Activated T-helper 2 cell treated with anti-CD3 and anti-CD28 coated beads, Interferon-gamma antibody, Interleukin-2, Interleukin-4, amounts not matched to agents 10 μg/mL and 5 μg/mL and 100 μg/mL, durations not matched to agents 14 hours and 24 hours and 36 hours (primary cell): ENCODE results near the gene GPC4. TPM values are rescaled to one million over a fixed set of nuclear protein-coding genes. Genes with fewer than 3 reads are reported as not detected.
"Not testable (repeated sequence)": the region's sequence is repeated elsewhere in the genome, so short reads cannot be mapped to it uniquely, and the experiment has no call there.

Experiments
- DNase-seq: peaks from one replicate; pipeline ENCODE4 v3.0.0; 2021; ENCODE audit warnings: low spot score
- H3K27ac Mint-ChIP-seq: one replicate; pipeline ENCODE4 v1.8.0; 2021; ENCODE audit warnings: mixed read lengths
- H3K27me3 Mint-ChIP-seq: one replicate; pipeline ENCODE4 v1.8.0; 2021; ENCODE audit warnings: low read depth, mixed read lengths
- H3K36me3 Mint-ChIP-seq: one replicate; pipeline ENCODE4 v1.8.0; 2021; ENCODE audit warnings: low read depth, mixed read lengths
- H3K4me1 Mint-ChIP-seq: one replicate; pipeline ENCODE4 v1.8.0; 2021; ENCODE audit warnings: low read depth, mixed read lengths
- H3K4me3 Mint-ChIP-seq: one replicate; pipeline ENCODE4 v1.8.0; 2021; ENCODE audit warnings: low read depth, mild to moderate bottlenecking, moderate library complexity, mixed read lengths
- H3K9me3 Mint-ChIP-seq: one replicate; pipeline ENCODE4 v1.8.0; 2021; ENCODE audit warnings: mixed read lengths
- intact Hi-C: fragments of 100-400 bp; cut with micrococcal nuclease; formaldehyde crosslinking; loops from one replicate; pipeline ENCODE4 v1.15.1; 2023
- total RNA-seq: library from RNA; stranded (reverse); gene quantifications from 2 replicates; pipeline ENCODE4 v1.2.3, GENCODE V29; 2022

The GPC4 gene
- total RNA-seq, 1 donor from 2014 or later = not detected

- no peaks in the 10 kb centered on the region for H3K36me3 Mint-ChIP-seq
- DNase-seq = no peak
- H3K27me3 Mint-ChIP-seq = no peaks in the 10 kb centered on the region
- intact Hi-C loops = no loop called here
- H3K9me3 Mint-ChIP-seq = no peaks in the 10 kb centered on the region
- no peak overlapping the region for H3K4me3 Mint-ChIP-seq
- no peak overlapping the region for H3K27ac Mint-ChIP-seq
- no peaks in the 10 kb centered on the region for H3K4me1 Mint-ChIP-seq
Observed at GRCh38 chrX:133307094-133307493, 108.2 kb downstream of the GPC4 start.

GRCh38 chrX:133306316-133306715 is 109.0 kb downstream of the GPC4 start:
- DNase-seq = no peak
- H3K9me3 Mint-ChIP-seq = no peaks in the 10 kb centered on the region
- H3K4me1 Mint-ChIP-seq = no peaks in the 10 kb centered on the region
- H3K36me3 Mint-ChIP-seq = no peaks in the 10 kb centered on the region
- no peaks in the 10 kb centered on the region for H3K27me3 Mint-ChIP-seq
- intact Hi-C loops = no loop called here
- H3K4me3 Mint-ChIP-seq = no peak overlapping the region
- H3K27ac Mint-ChIP-seq = no peak overlapping the region

GRCh38 chrX:133305348-133305747 is 109.9 kb downstream of the GPC4 start:
- Mint-ChIP-seq H3K9me3 (no peaks in the 10 kb centered on the region), H3K4me3 (no peak overlapping the region), H3K27ac (no peak overlapping the region), H3K27me3 (peaks cover 2% of the 10 kb centered on the region), H3K36me3 (no peaks in the 10 kb centered on the region), H3K4me1 (no peaks in the 10 kb centered on the region)
- DNase-seq = no peak
- intact Hi-C loops = no loop called here

- Mint-ChIP-seq H3K9me3 (no peaks in the 10 kb centered on the region), H3K27ac (no peak overlapping the region)
- DNase-seq = no peak
Observed at GRCh38 chrX:133302775-133303445, 112.4 kb downstream of the GPC4 start.

GRCh38 chrX:133300591-133300990 is 114.7 kb downstream of the GPC4 start:
- Mint-ChIP-seq H3K9me3 (no peaks in the 10 kb centered on the region), H3K4me3 (no peak overlapping the region), H3K36me3 (no peaks in the 10 kb centered on the region), H3K4me1 (no peaks in the 10 kb centered on the region), H3K27ac (no peak overlapping the region), H3K27me3 (peaks cover 3% of the 10 kb centered on the region)
- intact Hi-C loops = no loop called here
- DNase-seq = no peak

More at GRCh38 chrX:133302775-133303445, 112.4 kb downstream of the GPC4 start:
- Mint-ChIP-seq H3K4me3 (no peak overlapping the region), H3K27me3 (peaks cover 3% of the 10 kb centered on the region), H3K36me3 (no peaks in the 10 kb centered on the region), H3K4me1 (no peaks in the 10 kb centered on the region)
- intact Hi-C loops = no loop called here

- H3K27me3 Mint-ChIP-seq = peaks cover 3% of the 10 kb centered on the region
- no peaks in the 10 kb centered on the region for H3K9me3 Mint-ChIP-seq
- intact Hi-C loops = no loop called here
- no peaks in the 10 kb centered on the region for H3K4me1 Mint-ChIP-seq
- no peak overlapping the region for H3K27ac Mint-ChIP-seq
- DNase-seq = no peak
- no peak overlapping the region for H3K4me3 Mint-ChIP-seq
- no peaks in the 10 kb centered on the region for H3K36me3 Mint-ChIP-seq
Observed at GRCh38 chrX:133297284-133297683, 118.0 kb downstream of the GPC4 start.

GRCh38 chrX:133294126-133294525 is 121.2 kb downstream of the GPC4 start:
- DNase-seq = no peak
- Mint-ChIP-seq H3K36me3 (no peaks in the 10 kb centered on the region), H3K27me3 (no peaks in the 10 kb centered on the region), H3K27ac (no peak overlapping the region), H3K9me3 (no peaks in the 10 kb centered on the region), H3K4me1 (no peaks in the 10 kb centered on the region), H3K4me3 (no peak overlapping the region)
- intact Hi-C loops = no loop called here

GRCh38 chrX:133290076-133290475 is 125.2 kb downstream of the GPC4 start:
- H3K27ac Mint-ChIP-seq = no peak overlapping the region
- no peaks in the 10 kb centered on the region for H3K4me1 Mint-ChIP-seq
- no peaks in the 10 kb centered on the region for H3K9me3 Mint-ChIP-seq
- intact Hi-C loops = no loop called here
- no peaks in the 10 kb centered on the region for H3K36me3 Mint-ChIP-seq
- no peaks in the 10 kb centered on the region for H3K27me3 Mint-ChIP-seq
- no peak for DNase-seq
- H3K4me3 Mint-ChIP-seq = no peak overlapping the region

GRCh38 chrX:133287860-133288259 is 127.4 kb downstream of the GPC4 start:
- intact Hi-C loops = no loop called here
- Mint-ChIP-seq H3K27ac (no peak overlapping the region), H3K4me3 (no peak overlapping the region), H3K9me3 (no peaks in the 10 kb centered on the region), H3K36me3 (no peaks in the 10 kb centered on the region), H3K27me3 (no peaks in the 10 kb centered on the region), H3K4me1 (no peaks in the 10 kb centered on the region)
- no peak for DNase-seq

- H3K9me3 Mint-ChIP-seq = no peaks in the 10 kb centered on the region
- intact Hi-C loops = no loop called here
- no peak for DNase-seq
- no peaks in the 10 kb centered on the region for H3K4me1 Mint-ChIP-seq
- H3K27ac Mint-ChIP-seq = no peak overlapping the region
- H3K36me3 Mint-ChIP-seq = no peaks in the 10 kb centered on the region
- H3K4me3 Mint-ChIP-seq = no peak overlapping the region
- no peaks in the 10 kb centered on the region for H3K27me3 Mint-ChIP-seq
Observed at GRCh38 chrX:133285341-133285740, 129.9 kb downstream of the GPC4 start.

- not testable (repeated sequence) for H3K4me3 Mint-ChIP-seq
Observed at GRCh38 chrX:133279112-133279730, 136.1 kb downstream of the GPC4 start.

GRCh38 chrX:133273180-133273579 is 142.1 kb downstream of the GPC4 start:
- no peak overlapping the region for H3K27ac Mint-ChIP-seq
- no peak for DNase-seq
- no peak overlapping the region for H3K4me3 Mint-ChIP-seq
- intact Hi-C loops = no loop called here
- no peaks in the 10 kb centered on the region for H3K4me1 Mint-ChIP-seq
- H3K9me3 Mint-ChIP-seq = no peaks in the 10 kb centered on the region
- H3K36me3 Mint-ChIP-seq = no peaks in the 10 kb centered on the region
- no peaks in the 10 kb centered on the region for H3K27me3 Mint-ChIP-seq

More at GRCh38 chrX:133279112-133279730, 136.1 kb downstream of the GPC4 start:
- H3K36me3 Mint-ChIP-seq, intact Hi-C loops, H3K4me1 Mint-ChIP-seq, H3K27me3 Mint-ChIP-seq, DNase-seq, H3K27ac Mint-ChIP-seq, H3K9me3 Mint-ChIP-seq: not testable (repeated sequence)

GRCh38 chrX:133269168-133269567 is 146.1 kb downstream of the GPC4 start:
- DNase-seq = no peak
- Mint-ChIP-seq H3K27me3 (no peaks in the 10 kb centered on the region), H3K36me3 (no peaks in the 10 kb centered on the region), H3K27ac (no peak overlapping the region), H3K4me3 (no peak overlapping the region), H3K4me1 (no peaks in the 10 kb centered on the region), H3K9me3 (no peaks in the 10 kb centered on the region)
- intact Hi-C loops = no loop called here
